ENCODE results near the gene DNER. TPM values are rescaled to one million over a fixed set of nuclear protein-coding genes. Genes with fewer than 3 reads are reported as not detected.

DNER gene
- total and polyA plus RNA-seq, 2 experiments from 2014 or later = 4.7 to 8.8 TPM

- TF ChIP-seq ETS1 (IDR thresholded peaks at IDR 0.05) = no peak
- H3K27ac Mint-ChIP-seq = no peak overlapping the region
- H3K36me3 Mint-ChIP-seq (ENCODE audit: low read depth) = no peaks in the 10 kb centered on the region
- ATAC-seq (no peak), DNase-seq (ENCODE audit: low spot score) (no peak)
- Histone ChIP-seq H3K9me2 (ENCODE audit: insufficient read depth) (peaks cover 5% of the 10 kb centered on the region; the same call in 1 of the 2 replicates), H3K36me3 (ENCODE audit: insufficient read depth) (no peaks in the 10 kb centered on the region), H2AFZ (peak overlapping the region; percentile 43; the same call in 1 of the 2 replicates), H3K4me1 (ENCODE audit: insufficient read depth) (no peaks in the 10 kb centered on the region), H4K20me1 (replicated peaks; ENCODE audit: insufficient read depth) (no peaks in the 10 kb centered on the region), H3K4me2 (no peak overlapping the region), H3K27ac (ENCODE audit: low read depth) (no peak overlapping the region), H3K27me3 (ENCODE audit: insufficient read depth) (no peaks in the 10 kb centered on the region), H3K4me3 (no peak overlapping the region), H3K79me2 (replicated peaks; ENCODE audit: insufficient read depth) (no peaks in the 10 kb centered on the region), H3F3A (replicated peaks; ENCODE audit: low read depth) (no peaks in the 10 kb centered on the region)
- peaks cover 8% of the 10 kb centered on the region; the same call in 2 of the 3 replicates for H3K4me1 Mint-ChIP-seq
- no peaks in the 10 kb centered on the region for H3K9me3 Mint-ChIP-seq
- no peak overlapping the region for H3K4me3 Mint-ChIP-seq
- H3K27me3 Mint-ChIP-seq (ENCODE audit: insufficient read depth, low read depth, poor library complexity) = no peaks in the 10 kb centered on the region
These were observed 171.0 kb downstream of the DNER start for GRCh38 chr2:229543176-229543873.

DNA sequence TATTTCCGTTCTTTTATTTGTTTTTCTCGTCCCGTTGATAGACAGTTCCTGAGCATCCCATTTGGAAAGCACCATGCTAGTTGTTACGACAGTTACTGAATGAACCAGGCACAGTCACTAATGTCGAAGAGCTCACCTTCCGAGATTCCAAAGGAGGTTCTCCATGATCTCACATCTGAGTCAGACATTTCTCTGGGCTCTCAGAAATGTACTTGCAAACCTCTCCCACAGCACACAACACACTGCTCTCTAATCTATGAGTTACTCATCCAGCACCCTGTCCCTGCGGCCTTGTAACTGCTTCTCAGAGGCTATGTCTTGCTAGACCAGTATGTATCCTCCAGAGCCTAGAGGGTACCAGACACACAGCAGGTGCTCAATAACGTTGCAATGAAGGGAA lies 174.7 kb downstream of the DNER start:
- Histone ChIP-seq H3K4me1 (ENCODE audit: insufficient read depth) (no peaks in the 10 kb centered on the region), H3K27me3 (ENCODE audit: insufficient read depth) (no peaks in the 10 kb centered on the region), H3K79me2 (replicated peaks; ENCODE audit: insufficient read depth) (no peaks in the 10 kb centered on the region), H2AFZ (no peak overlapping the region), H3K4me2 (no peak overlapping the region), H3K4me3 (no peak overlapping the region), H3K27ac (ENCODE audit: low read depth) (no peak overlapping the region), H3K9me2 (ENCODE audit: insufficient read depth) (peaks cover 2% of the 10 kb centered on the region; the same call in 1 of the 2 replicates), H4K20me1 (replicated peaks; ENCODE audit: insufficient read depth) (no peaks in the 10 kb centered on the region), H3F3A (replicated peaks; ENCODE audit: low read depth) (no peaks in the 10 kb centered on the region), H3K36me3 (ENCODE audit: insufficient read depth) (no peaks in the 10 kb centered on the region)
- no peak overlapping the region for H3K4me3 Mint-ChIP-seq
- ATAC-seq (no peak), DNase-seq (ENCODE audit: low spot score) (no peak)
- no peaks in the 10 kb centered on the region for H3K36me3 Mint-ChIP-seq (ENCODE audit: low read depth)
- H3K27me3 Mint-ChIP-seq (ENCODE audit: insufficient read depth, low read depth, poor library complexity) = no peaks in the 10 kb centered on the region
- no peaks in the 10 kb centered on the region for H3K9me3 Mint-ChIP-seq
- peaks cover 8% of the 10 kb centered on the region; the same call in 2 of the 3 replicates for H3K4me1 Mint-ChIP-seq
- no peak overlapping the region for H3K27ac Mint-ChIP-seq
- TF ChIP-seq EZH2phosphoT487 (IDR thresholded peaks at IDR 0.05; ENCODE audit: unreplicated experiment) = no peak

GRCh38 chr2:229531594-229531993 lies 182.8 kb downstream of the DNER start:
- no peaks in the 10 kb centered on the region for H3K79me2 ChIP-seq (replicated peaks; ENCODE audit: insufficient read depth)
- no peaks in the 10 kb centered on the region for H3F3A ChIP-seq (replicated peaks; ENCODE audit: low read depth)
- H3K27me3 Mint-ChIP-seq (ENCODE audit: insufficient read depth, low read depth, poor library complexity) = no peaks in the 10 kb centered on the region
- no peaks in the 10 kb centered on the region for H4K20me1 ChIP-seq (replicated peaks; ENCODE audit: insufficient read depth)
- 0 out of 2 replicates have a peak, but pooled peaks cover 7% of the 10 kb centered on the region for H3K9me2 ChIP-seq (ENCODE audit: insufficient read depth)
- peaks cover 9% of the 10 kb centered on the region; the same call in 2 of the 3 replicates for H3K4me1 Mint-ChIP-seq
- ATAC-seq = no peak
- H3K9me3 Mint-ChIP-seq = peaks cover 20% of the 10 kb centered on the region
- no peak overlapping the region for H3K4me3 ChIP-seq
- H3K27ac ChIP-seq (ENCODE audit: low read depth) = no peak overlapping the region
- no peaks in the 10 kb centered on the region for H3K4me1 ChIP-seq (ENCODE audit: insufficient read depth)
- no peaks in the 10 kb centered on the region; the same call in 1 of the 2 replicates for H3K36me3 ChIP-seq (ENCODE audit: insufficient read depth)
- no peak overlapping the region for H3K27ac Mint-ChIP-seq
- H3K27me3 ChIP-seq (ENCODE audit: insufficient read depth) = no peaks in the 10 kb centered on the region
- no peak overlapping the region for H3K4me2 ChIP-seq
- H3K36me3 Mint-ChIP-seq (ENCODE audit: low read depth) = no peaks in the 10 kb centered on the region; the same call in none of the 3 replicates
- no peak for DNase-seq (ENCODE audit: low spot score)
- no peak overlapping the region for H2AFZ ChIP-seq
- H3K4me3 Mint-ChIP-seq = no peak overlapping the region
- TF ChIP-seq ETS1 (IDR thresholded peaks at IDR 0.05) = no peak
- no peak for TF ChIP-seq CREB1 (CRISPR knock-in tag; IDR thresholded peaks at IDR 0.05; ENCODE audit: low read depth)
- TF ChIP-seq POLR2AphosphoS5 (IDR thresholded peaks at IDR 0.05; ENCODE audit: low read depth) = no peak
- TF ChIP-seq, protein P1, sequence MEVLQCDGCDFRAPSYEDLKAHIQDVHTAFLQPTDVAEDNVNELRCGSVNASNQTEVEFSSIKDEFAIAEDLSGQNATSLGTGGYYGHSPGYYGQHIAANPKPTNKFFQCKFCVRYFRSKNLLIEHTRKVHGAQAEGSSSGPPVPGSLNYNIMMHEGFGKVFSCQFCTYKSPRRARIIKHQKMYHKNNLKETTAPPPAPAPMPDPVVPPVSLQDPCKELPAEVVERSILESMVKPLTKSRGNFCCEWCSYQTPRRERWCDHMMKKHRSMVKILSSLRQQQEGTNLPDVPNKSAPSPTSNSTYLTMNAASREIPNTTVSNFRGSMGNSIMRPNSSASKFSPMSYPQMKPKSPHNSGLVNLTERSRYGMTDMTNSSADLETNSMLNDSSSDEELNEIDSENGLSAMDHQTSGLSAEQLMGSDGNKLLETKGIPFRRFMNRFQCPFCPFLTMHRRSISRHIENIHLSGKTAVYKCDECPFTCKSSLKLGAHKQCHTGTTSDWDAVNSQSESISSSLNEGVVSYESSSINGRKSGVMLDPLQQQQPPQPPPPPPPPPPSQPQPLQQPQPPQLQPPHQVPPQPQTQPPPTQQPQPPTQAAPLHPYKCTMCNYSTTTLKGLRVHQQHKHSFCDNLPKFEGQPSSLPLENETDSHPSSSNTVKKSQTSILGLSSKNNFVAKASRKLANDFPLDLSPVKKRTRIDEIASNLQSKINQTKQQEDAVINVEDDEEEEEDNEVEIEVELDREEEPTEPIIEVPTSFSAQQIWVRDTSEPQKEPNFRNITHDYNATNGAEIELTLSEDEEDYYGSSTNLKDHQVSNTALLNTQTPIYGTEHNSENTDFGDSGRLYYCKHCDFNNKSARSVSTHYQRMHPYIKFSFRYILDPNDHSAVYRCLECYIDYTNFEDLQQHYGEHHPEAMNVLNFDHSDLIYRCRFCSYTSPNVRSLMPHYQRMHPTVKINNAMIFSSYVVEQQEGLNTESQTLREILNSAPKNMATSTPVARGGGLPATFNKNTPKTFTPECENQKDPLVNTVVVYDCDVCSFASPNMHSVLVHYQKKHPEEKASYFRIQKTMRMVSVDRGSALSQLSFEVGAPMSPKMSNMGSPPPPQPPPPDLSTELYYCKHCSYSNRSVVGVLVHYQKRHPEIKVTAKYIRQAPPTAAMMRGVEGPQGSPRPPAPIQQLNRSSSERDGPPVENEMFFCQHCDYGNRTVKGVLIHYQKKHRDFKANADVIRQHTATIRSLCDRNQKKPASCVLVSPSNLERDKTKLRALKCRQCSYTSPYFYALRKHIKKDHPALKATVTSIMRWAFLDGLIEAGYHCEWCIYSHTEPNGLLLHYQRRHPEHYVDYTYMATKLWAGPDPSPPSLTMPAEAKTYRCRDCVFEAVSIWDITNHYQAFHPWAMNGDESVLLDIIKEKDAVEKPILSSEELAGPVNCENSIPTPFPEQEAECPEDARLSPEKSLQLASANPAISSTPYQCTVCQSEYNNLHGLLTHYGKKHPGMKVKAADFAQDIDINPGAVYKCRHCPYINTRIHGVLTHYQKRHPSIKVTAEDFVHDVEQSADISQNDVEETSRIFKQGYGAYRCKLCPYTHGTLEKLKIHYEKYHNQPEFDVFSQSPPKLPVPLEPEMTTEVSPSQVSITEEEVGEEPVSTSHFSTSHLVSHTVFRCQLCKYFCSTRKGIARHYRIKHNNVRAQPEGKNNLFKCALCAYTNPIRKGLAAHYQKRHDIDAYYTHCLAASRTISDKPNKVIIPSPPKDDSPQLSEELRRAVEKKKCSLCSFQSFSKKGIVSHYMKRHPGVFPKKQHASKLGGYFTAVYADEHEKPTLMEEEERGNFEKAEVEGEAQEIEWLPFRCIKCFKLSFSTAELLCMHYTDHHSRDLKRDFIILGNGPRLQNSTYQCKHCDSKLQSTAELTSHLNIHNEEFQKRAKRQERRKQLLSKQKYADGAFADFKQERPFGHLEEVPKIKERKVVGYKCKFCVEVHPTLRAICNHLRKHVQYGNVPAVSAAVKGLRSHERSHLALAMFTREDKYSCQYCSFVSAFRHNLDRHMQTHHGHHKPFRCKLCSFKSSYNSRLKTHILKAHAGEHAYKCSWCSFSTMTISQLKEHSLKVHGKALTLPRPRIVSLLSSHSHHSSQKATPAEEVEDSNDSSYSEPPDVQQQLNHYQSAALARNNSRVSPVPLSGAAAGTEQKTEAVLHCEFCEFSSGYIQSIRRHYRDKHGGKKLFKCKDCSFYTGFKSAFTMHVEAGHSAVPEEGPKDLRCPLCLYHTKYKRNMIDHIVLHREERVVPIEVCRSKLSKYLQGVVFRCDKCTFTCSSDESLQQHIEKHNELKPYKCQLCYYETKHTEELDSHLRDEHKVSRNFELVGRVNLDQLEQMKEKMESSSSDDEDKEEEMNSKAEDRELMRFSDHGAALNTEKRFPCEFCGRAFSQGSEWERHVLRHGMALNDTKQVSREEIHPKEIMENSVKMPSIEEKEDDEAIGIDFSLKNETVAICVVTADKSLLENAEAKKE (CRISPR knock-in tag; IDR thresholded peaks at IDR 0.05) = no peak
- no peak for TF ChIP-seq ZNF331 (CRISPR knock-in tag; IDR thresholded peaks at IDR 0.05; ENCODE audit: low read depth)
- TF ChIP-seq ZNF114 (CRISPR knock-in tag; IDR thresholded peaks at IDR 0.05) = no peak

Measured in GM23338 (cell line).